ENCODE measurements around the gene HDAC11. TPM values are rescaled to one million over a fixed set of nuclear protein-coding genes. Genes with fewer than 3 reads are reported as not detected.

The HDAC11 gene
- total and polyA plus RNA-seq, 9 of the 15 experiments (the other 6 are each of a cell fraction or from before 2014, with no cell fraction given) = 0.60 to 6.0 (median 4.5) TPM

GRCh38 chr3:13546667-13547171, 66.6 kb downstream of the HDAC11 start (continued):
- TF ChIP-seq CTCFL (IDR thresholded peaks at IDR 0.05; ENCODE audit: borderline replicate concordance, insufficient read depth, low read depth, low read length, poor library complexity, severe bottlenecking) = no peak
- TF ChIP-seq ZNF280B (CRISPR knock-in tag; IDR thresholded peaks at IDR 0.05) = no peak
- TF ChIP-seq TCF7L2 (IDR thresholded peaks at IDR 0.05; ENCODE audit: low read depth, low read length) = no peak
- no peak for TF ChIP-seq ZNF764 (CRISPR knock-in tag; IDR thresholded peaks at IDR 0.05; ENCODE audit: low read depth)
- TF ChIP-seq ESRRB (CRISPR knock-in tag; IDR thresholded peaks at IDR 0.05; ENCODE audit: borderline replicate concordance) = no peak
- TF ChIP-seq KDM4B (IDR thresholded peaks at IDR 0.05; ENCODE audit: borderline replicate concordance in 2 of 2, low read depth in 1 of 2) = no peak
- TF ChIP-seq CTBP1 (IDR thresholded peaks at IDR 0.05; ENCODE audit: borderline replicate concordance) = peak; percentile 100
- no peak for TF ChIP-seq SIN3A (IDR thresholded peaks at IDR 0.05; ENCODE audit: borderline replicate concordance in 2 of 2, control insufficient read depth in 1 of 2, low read depth in 2 of 2, low read length in 2 of 2)
- TF ChIP-seq ARID3B (CRISPR knock-in tag; IDR thresholded peaks at IDR 0.05; ENCODE audit: borderline replicate concordance) = no peak
- TF ChIP-seq REST (IDR thresholded peaks at IDR 0.05; ENCODE audit: borderline replicate concordance) = peak; percentile 30; the same call in 1 of the 2 replicates
- TF ChIP-seq REST (CRISPR knock-in tag; IDR thresholded peaks at IDR 0.05; ENCODE audit: low read depth) = no peak
- no peak for TF ChIP-seq SMC3 (conservative IDR thresholded peaks at IDR 0.05; ENCODE audit: insufficient read depth, low read depth, low read length)
- TF ChIP-seq POLR2AphosphoS5 (IDR thresholded peaks at IDR 0.05; ENCODE audit: control insufficient read depth, insufficient read depth, low read depth, low read length) = peak; percentile 94
- no peak for TF ChIP-seq ZC3H8 (IDR thresholded peaks at IDR 0.05)

All from K562 (cell line).